Mucosa of descending colon (tissue), 3 donors: ENCODE measurements around the gene TDP2. TPM values are rescaled to one million over a fixed set of nuclear protein-coding genes. Genes with fewer than 3 reads are reported as not detected.

Experiments used
- ATAC-seq: fragments of 200-7000 bp; cut with Tn5 transposase; one replicate; pipeline ENCODE4 v1.9.1; 2020; ENCODE audit warnings: mild to moderate bottlenecking, moderate library complexity
- DNase-seq, 3 donors: peaks; one replicate each; pipeline ENCODE4 v3.0.0-alpha.2; 2020
- H3K36me3 ChIP-seq: fragments of 200-600 bp; one replicate; pipeline ENCODE4 v1.8.0; 2021; ENCODE audit warnings: low read depth, mild to moderate bottlenecking
- H3K4me1 ChIP-seq: fragments of 200-600 bp; one replicate; pipeline ENCODE4 v1.8.0; 2021; ENCODE audit warnings: low read depth, mild to moderate bottlenecking
- H3K4me3 ChIP-seq: fragments of 200-600 bp; one replicate; pipeline ENCODE4 v1.8.0; 2021; ENCODE audit warnings: mild to moderate bottlenecking
- H3K9me3 ChIP-seq: fragments of 200-600 bp; one replicate; pipeline ENCODE4 v1.8.0; 2021; ENCODE audit warnings: mild to moderate bottlenecking
- intact Hi-C, 2 donors: fragments of 100-400 bp; cut with DNase I in 1 of 2; cut with micrococcal nuclease in 1 of 2; formaldehyde crosslinking; loops; one replicate each; pipeline versions ENCODE4 v1.11.0 to v1.11.1; 2022; cut with DNase I, micrococcal nuclease
- total RNA-seq, 3 donors: library from RNA; stranded (reverse); fragmentation: NEBNext Ultra II Directional in 2 of 3; extraction: Animal tissue kit (Norgen Biotek cat#: 25700) in 2 of 3; gene quantifications; one replicate each; pipeline versions ENCODE4 v1.2.1 to v1.2.4, GENCODE V29; 2021 to 2023
- TF ChIP-seq, protein P1 (sequence below): fragments of 200-600 bp; IDR thresholded peaks from one replicate; pipeline ENCODE4 v1.8.0; 2022; ENCODE audit warnings: antibody characterized with exemption, mild to moderate bottlenecking
- donor health status: DM: no; HTN: no; CAD: no; lungs with moderate emphysema.
- donor health status: DM: no; HTN: no; CAD: no.
- donor health status: DM: no; HTN: yes; CAD: no.

The TDP2 gene
- total RNA-seq, 3 donors from 2014 or later, result 146 to 343 (median 173) TPM

DNA sequence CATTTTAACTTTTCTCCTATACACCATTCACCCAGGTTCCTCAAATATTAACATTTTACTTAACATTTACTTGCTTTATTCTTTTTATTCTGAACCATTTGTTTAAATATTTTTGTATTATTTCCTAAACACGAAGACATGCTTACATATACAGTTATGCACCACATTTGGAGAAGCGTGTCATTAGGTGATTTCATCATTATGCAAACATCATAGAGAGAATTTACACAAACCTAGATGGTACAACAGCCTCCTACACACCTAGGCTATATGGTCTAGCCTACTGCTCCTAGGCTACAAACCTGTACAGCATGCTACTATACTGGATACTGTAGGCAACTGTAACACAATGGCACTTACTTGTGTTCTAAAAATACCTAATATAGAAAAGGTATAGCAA lies 6.6 kb downstream of the TDP2 start:
- intact Hi-C loops, result loop anchor here in 1 of 2 donors (10.0 kb wide), 1 partner anchor 115 kb away; the partner anchor contains the start of gene GMNN
- peaks cover 36% of the 10 kb centered on the region for H3K4me1 ChIP-seq
- H3K9me3 ChIP-seq, result no peaks in the 10 kb centered on the region
- no peak for DNase-seq
- TF ChIP-seq, protein P1, sequence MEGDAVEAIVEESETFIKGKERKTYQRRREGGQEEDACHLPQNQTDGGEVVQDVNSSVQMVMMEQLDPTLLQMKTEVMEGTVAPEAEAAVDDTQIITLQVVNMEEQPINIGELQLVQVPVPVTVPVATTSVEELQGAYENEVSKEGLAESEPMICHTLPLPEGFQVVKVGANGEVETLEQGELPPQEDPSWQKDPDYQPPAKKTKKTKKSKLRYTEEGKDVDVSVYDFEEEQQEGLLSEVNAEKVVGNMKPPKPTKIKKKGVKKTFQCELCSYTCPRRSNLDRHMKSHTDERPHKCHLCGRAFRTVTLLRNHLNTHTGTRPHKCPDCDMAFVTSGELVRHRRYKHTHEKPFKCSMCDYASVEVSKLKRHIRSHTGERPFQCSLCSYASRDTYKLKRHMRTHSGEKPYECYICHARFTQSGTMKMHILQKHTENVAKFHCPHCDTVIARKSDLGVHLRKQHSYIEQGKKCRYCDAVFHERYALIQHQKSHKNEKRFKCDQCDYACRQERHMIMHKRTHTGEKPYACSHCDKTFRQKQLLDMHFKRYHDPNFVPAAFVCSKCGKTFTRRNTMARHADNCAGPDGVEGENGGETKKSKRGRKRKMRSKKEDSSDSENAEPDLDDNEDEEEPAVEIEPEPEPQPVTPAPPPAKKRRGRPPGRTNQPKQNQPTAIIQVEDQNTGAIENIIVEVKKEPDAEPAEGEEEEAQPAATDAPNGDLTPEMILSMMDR, result no peak
- ATAC-seq, result peak; percentile 10
- H3K36me3 ChIP-seq, result no peaks in the 10 kb centered on the region
- no peak overlapping the region for H3K4me3 ChIP-seq

DNA sequence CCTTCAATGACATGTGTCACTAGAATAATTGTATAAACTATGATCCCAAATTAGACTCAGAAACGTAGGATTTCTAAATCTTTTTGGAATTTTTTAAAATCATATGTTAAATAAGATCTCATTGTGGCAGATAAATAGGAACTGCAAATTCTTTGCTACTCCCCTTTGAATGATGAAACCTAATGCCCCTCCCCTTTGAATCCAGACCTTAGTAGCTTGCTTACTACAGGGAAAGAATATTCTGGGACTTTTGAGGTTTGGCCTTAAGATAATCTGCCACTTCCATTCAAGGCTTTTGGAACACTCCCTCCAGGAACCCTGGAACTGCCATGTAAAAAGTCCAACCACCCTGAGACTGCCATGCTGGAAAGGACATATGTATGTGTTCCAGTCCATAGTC lies 7.1 kb downstream of the TDP2 start:
- Histone ChIP-seq H3K9me3 (no peaks in the 10 kb centered on the region), H3K4me1 (peaks cover 37% of the 10 kb centered on the region), H3K4me3 (no peak overlapping the region), H3K36me3 (no peaks in the 10 kb centered on the region)
- TF ChIP-seq, protein P1, result no peak
- ATAC-seq (no peak), DNase-seq (no peak)
- intact Hi-C loops, result no loop called here

DNA sequence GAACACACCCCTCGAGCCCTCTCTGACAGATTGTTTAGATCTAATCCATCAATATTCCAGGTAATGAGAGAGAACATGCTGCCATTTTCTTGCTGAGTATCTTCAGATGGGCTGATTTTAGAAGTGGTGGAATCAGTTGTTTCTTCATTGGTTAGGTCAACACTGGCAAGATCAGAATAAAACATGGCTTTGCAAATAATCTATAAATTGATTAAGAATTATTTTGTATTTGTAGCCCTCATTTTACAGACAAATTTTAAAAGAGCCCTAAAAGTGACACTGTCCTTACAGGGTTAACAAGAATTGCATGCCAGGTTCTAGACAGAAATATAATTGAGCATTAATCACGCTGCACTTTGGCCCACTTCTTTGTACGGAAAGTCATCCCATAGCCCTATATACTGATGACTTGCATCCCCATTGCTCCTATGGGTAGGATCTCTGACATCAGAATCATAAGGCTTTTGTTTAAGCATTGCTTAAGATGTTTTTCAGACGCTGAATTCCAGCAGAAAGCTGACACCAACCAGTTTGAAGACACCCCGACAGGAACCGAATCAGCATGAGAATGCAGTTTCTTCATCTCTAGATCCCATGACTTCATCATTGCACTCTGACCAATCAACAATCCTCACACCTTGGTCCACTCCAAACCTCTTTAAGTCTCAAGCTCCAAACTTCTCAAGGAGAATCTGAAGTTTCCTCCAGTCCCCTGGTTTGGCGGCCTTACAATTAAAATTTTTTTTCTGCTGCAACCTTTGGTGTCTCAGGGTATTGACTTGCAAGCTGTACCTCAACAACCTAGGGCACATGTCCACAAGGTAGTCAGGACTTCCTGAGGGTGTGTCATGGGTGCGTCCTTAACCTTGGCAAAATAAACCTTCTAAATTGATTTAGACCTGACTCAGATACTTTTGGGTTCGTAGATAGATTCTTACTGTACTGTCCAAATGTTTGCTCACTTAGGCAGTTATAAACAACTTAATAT lies 7.8 kb downstream of the TDP2 start:
- peak; percentile 81 for ATAC-seq
- Histone ChIP-seq H3K9me3 (no peaks in the 10 kb centered on the region), H3K36me3 (no peaks in the 10 kb centered on the region), H3K4me3 (no peak overlapping the region), H3K4me1 (peaks cover 37% of the 10 kb centered on the region)
- DNase-seq, result peak in 1 of 3 donors; percentile 81
- intact Hi-C loops, result no loop called here
- TF ChIP-seq, protein P1, result no peak

DNA sequence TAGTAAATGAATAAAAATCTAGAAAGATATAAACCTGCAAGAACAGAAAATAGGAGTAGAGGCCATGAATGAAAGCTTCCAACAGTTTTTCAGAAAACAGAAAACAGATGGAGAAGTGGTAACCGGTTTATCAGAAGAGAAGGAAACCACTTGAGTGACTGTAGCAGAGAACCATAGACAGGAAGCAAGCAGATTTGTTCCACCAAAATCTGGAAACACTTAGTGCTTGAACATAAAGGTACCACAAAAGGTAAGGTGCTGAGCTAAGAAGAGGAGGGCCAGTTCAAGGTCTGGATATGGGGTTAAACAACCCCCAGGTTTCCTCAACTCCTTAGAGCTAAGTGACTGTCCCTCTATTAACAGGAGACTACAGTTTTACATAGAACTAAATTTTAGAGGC lies 11.5 kb downstream of the TDP2 start:
- no peak for DNase-seq
- TF ChIP-seq, protein P1, result no peak
- intact Hi-C loops, result no loop called here
- ATAC-seq, result no peak
- Histone ChIP-seq H3K4me1 (peaks cover 18% of the 10 kb centered on the region), H3K36me3 (peaks cover 4% of the 10 kb centered on the region), H3K9me3 (no peaks in the 10 kb centered on the region), H3K4me3 (no peak overlapping the region)

DNA sequence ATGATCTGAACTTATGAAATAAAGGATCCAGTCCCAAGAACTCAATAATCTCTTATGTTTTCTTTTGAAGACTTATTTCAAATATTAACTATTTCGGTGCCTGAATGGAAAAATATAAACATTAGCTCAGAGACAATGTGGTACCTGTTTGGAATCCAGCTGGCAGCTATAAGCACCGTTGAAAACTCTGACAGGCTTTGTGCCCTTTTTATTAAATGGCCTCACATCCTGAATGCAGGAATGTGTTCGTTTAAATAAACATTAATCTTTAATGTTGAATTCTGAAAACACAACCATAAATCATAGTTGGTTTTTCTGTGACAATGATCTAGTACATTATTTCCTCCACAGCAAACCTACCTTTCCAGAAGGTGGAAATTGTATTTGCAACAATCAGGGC lies 16.3 kb downstream of the TDP2 start:
- no peak overlapping the region for H3K4me3 ChIP-seq
- peaks cover 7% of the 10 kb centered on the region for H3K4me1 ChIP-seq
- no peaks in the 10 kb centered on the region for H3K9me3 ChIP-seq
- intact Hi-C loops, result no loop called here
- peaks cover 4% of the 10 kb centered on the region for H3K36me3 ChIP-seq
- DNase-seq (no peak), ATAC-seq (no peak)
- TF ChIP-seq, protein P1, result no peak
